GM19397 (cell line): ENCODE data around the gene PNLDC1.
"Not testable (repeated sequence)": the region's sequence is repeated elsewhere in the genome, so short reads cannot be mapped to it uniquely, and the experiment has no call there.

Experiments
- ATAC-seq: cut with Tn5 transposase; IDR thresholded peaks from one replicate; pipeline ENCODE4 v1.9.1; 2021; ENCODE audit warnings: mild to moderate bottlenecking, moderate library complexity; ENCODE audit not compliant: unreplicated experiment

PNLDC1 gene

GRCh38 chr6:159819098-159819497 is 19.0 kb downstream of the PNLDC1 start:
- no peak for ATAC-seq

- ATAC-seq = peak; percentile 57
Observed at GRCh38 chr6:159819932-159820640, 20.0 kb downstream of the PNLDC1 start.

DNA sequence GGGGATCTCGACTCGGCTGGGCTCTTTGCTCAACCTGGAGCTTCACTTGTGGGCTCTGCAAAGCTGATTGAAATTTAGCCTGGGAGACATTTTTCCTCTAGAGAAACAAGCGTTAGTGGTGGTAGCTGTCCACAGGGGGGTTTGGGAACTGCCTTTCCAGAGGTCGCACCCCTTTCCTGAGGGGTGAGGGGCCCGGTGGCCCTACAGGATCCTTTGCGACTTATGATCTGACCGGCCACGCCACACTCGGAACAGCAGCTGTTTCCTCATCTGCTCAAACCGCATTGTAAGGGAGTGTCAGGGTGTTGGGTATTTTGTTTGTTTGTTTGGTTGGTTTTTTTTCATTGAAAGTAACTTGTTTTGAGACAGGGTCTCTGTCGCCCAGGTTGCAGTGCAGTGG is 21.0 kb downstream of the PNLDC1 start:
- ATAC-seq = no peak

GRCh38 chr6:159821726-159822125 is 21.6 kb downstream of the PNLDC1 start:
- no peak for ATAC-seq

DNA sequence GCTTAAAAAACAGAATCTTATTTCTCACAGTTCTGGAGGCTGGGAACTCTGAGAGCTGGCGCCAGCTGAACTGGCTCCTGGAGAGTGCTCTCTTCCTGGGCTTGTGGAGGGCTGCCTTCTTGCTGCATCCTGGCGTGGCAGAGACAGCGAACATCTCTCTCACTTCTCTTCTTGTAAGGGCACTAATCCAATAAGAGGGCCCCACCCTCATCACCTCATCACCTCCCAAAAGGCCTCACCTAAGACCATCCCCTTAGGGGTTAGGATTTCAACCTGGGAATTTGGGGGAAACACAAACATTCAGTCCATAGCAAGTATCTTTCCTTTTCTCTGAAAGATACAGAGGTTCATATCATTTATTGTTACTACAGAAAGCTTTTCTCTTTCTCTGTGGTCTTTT is 23.9 kb downstream of the PNLDC1 start:
- ATAC-seq = no peak

- ATAC-seq = not testable (repeated sequence)
Observed at GRCh38 chr6:159824690-159825089, 24.6 kb downstream of the PNLDC1 start.

DNA sequence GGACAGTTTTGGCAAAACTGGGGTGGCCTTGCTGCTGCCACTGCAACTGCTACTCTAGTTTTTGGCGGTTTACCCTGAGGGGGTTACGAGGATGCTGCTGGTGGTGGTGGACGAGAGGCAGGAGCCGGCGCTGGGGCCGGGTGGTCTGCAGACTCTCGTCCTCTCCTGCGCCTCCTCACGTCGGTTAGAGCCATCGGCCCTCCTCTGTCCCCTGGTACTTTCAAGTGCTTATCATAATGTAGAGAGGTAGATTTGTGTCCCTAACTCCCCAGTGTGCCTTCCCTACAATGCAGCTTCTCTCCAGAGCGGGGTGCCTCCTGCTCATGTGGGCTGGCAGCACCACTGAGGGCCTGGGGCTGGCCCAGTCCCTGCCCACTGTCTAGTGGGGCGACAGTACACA is 25.9 kb downstream of the PNLDC1 start:
- ATAC-seq = no peak

DNA sequence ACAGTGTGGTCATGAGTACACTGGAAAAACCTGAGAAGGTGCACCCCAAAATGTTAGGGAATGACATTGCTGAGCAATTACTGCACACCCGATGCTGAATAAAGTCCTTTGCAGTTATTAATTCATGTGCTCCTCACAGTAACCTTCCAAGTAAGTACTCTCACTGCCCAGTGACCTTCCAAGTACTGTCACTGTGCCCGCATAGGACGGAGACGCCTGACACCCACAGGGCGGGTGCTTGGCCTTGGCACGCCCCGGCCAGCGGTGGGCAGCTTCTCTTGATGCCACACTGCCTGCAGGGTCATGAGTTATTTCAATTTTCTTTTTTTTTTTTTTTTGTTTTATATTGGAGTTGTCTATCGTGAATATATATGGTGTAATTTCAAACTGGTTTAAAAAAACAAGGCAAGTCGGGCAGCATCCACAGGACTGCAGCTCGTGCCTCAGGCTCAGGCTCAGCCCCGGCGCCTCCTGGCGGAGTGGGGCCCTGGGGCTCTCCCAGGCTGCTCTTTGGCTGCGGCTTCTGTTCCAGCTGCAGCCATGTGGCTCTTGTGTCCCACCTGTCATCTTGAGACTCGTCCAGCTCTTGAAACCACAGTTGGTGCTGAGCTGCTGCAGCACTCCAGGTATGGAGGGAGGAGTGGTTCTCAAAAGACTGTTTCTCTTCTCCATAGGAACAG is 27.0 kb downstream of the PNLDC1 start:
- no peak for ATAC-seq

GRCh38 chr6:159828074-159828473 is 28.0 kb downstream of the PNLDC1 start:
- no peak for ATAC-seq

DNA sequence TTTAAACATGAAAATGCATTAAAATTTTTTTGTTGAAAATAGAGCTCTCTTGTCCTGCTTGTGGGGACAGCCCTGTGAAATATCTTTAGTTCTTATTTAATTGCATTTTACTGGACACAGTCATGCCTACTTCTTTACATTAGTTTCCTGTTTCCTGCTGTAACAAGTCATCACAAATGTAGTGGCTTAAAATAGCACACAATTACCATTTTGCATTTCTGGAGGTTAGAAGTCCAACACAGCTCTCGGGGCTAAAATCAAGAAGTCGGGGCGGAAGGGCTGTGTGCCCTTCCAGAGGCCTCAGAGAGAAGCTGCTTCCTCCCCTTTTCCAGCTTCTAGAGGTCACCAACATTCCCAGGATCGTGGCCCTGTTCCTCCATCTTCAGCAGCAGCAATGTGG is 29.4 kb downstream of the PNLDC1 start:
- ATAC-seq = peak; percentile 54

- ATAC-seq = no peak
Observed at GRCh38 chr6:159830501-159831372, 30.7 kb downstream of the PNLDC1 start.

GRCh38 chr6:159831373-159831679 is 31.2 kb downstream of the PNLDC1 start:
- ATAC-seq = no peak

DNA sequence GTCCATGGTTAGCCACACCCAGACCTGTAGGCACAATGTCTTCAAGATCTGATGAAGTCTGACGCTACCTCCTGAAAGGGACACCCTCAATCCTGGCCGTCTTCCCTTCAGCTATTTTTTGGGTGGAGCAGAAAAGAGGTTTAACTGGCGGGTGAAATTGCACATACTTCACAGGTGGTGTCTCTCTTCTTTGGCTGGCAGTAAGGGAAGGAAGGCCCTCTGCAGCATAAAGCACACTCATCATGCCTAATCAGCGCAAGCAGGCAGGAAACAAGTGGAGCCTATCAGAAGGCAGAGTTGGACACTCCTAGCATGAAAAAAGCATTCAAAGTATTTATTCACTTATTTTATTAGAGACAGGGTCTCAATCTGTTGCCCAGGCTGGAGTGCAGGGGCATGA is 32.9 kb downstream of the PNLDC1 start:
- no peak for ATAC-seq

- no peak for ATAC-seq
Observed at GRCh38 chr6:159833556-159833955, 33.5 kb downstream of the PNLDC1 start.

- no peak for ATAC-seq
Observed at GRCh38 chr6:159833997-159834603, 34.0 kb downstream of the PNLDC1 start.

DNA sequence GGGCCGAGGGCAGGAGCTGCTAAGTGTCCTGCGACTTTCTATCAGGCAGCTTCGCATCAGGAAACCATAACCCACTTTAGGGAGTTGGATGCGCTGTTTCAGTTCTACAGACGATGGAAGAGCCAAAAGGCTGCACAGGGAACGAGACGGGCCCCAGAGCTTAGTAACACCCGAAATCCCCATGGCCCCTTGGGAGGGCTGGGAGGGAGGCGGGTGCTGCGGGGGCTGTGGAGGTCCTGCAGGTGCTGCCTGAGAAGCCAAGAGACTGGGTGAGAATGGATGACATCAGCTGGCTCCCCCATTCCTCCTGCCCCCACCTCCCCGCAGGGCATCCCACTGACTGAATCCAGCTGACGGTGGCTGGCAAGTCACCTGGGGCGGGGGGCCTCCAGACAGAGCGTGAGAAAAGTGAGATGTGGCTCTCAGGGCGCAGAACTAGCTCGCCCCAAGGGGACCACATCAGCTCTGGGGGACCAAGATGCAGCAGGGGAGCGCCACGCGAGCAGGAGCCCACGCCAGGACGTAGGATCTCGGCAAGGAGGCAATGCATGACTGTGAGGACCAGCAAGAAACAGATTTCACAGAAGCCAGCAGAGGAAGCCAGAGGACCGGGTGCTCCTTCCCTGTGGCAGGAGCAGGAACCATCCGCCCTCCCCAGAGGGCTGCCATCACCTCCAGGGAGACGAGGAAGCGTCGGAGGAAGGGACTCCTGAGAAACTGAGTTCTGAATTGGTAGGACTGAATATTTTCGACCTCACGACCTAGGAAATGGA is 36.8 kb downstream of the PNLDC1 start:
- ATAC-seq = no peak

- ATAC-seq = no peak
Observed at GRCh38 chr6:159837511-159837910, 37.4 kb downstream of the PNLDC1 start.

DNA sequence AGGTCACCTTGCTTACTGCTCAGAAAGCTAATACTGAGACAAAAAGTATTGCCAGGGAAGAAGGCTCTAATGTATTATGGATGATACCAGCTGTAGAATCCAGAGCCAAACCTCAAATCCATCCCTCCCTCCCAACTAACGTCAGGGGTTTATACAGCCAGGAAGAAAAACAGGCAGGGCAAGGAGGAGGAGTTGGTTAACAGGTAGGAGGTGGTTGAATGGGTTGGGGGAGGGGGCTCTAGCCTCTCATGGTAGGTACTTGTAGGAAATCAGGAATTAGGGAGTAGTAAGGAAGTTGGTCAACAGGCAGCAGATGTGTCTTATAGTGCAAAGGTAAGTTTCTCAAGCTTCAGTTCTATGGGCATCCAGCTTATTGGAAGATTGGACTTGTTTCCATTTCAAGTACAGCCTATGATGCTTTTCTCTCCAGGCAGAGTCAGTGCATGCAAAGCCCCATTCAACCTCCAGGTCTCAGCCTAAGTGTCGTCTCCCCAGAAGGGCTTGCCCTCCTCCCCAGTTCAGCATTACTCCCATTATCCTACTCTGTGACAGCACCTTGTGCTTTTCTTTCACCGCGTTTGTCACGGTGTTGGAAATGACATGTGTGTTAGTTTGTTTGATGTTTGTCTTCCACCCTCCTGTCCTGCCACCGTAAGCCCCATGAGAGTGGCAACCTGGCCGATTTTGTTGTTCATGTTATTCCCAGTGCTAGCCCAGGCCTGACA is 38.1 kb downstream of the PNLDC1 start:
- no peak for ATAC-seq

- no peak for ATAC-seq
Observed at GRCh38 chr6:159842035-159842434, 42.0 kb downstream of the PNLDC1 start.
